VCaP (cell line): Measurements from ENCODE around the gene HPCAL4.

ENCODE experiments used
- H3K27ac ChIP-seq: fragments of 450-650 bp; 2 replicates; pipeline ENCODE4 v1.5.1; 2017
- TF ChIP-seq, protein P1 (sequence below): fragments of 450-650 bp; conservative IDR thresholded peaks from 2 replicates; pipeline ENCODE4 v1.5.1; 2017; ENCODE audit warnings: mild to moderate bottlenecking, moderate library complexity

HPCAL4 gene

DNA sequence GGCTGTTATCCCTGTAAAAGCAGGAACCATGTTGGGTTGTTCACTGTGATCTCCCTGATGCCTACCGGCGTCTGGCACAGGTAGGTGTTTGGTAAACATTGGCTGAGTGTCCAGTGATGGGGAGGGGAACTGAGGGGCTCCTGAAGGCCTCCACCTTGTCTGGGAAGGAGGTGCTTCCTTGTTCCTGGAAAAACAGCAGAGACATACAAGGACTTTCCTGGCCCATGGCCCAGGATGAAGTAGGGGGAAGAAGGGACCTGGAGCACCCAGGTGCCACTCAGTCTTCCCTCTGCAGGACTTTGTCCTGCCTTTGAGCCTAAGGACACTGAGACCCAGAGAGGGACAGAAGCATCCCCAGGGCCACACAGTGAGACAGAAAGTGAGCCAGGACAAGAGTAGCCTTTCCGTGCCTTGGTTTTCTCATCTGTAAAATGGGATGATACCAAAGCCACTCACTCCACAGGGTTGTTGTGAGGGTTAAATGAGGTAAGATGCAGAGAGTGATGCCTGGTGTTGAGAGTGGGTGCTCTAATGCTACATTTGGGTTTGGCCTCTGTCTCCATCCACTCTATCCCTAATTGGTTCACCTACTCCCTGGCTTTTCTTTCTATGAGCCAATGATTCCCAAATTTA, 45.7 kb downstream of the HPCAL4 start:
- H3K27ac ChIP-seq: no peak overlapping the region

DNA sequence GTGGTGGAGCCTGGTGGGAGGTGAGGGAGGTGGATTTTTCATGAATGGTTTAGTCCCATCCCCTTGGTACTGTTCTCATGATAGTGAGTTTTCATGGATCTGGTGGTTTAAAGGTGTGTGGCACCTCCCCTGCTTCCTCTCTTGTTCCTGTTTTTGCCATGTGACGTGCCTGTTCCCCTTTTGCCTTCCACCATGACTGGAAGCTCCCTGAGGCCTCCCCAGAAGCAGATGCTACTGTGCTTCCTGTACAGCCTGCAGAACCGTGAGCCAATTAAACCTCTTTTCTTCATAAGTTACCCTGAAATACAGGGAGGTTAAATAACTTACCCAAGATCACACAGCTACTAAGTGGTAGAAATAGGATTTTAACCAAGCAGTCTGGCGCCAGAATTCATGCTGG, 47.5 kb downstream of the HPCAL4 start:
- TF ChIP-seq, protein P1, sequence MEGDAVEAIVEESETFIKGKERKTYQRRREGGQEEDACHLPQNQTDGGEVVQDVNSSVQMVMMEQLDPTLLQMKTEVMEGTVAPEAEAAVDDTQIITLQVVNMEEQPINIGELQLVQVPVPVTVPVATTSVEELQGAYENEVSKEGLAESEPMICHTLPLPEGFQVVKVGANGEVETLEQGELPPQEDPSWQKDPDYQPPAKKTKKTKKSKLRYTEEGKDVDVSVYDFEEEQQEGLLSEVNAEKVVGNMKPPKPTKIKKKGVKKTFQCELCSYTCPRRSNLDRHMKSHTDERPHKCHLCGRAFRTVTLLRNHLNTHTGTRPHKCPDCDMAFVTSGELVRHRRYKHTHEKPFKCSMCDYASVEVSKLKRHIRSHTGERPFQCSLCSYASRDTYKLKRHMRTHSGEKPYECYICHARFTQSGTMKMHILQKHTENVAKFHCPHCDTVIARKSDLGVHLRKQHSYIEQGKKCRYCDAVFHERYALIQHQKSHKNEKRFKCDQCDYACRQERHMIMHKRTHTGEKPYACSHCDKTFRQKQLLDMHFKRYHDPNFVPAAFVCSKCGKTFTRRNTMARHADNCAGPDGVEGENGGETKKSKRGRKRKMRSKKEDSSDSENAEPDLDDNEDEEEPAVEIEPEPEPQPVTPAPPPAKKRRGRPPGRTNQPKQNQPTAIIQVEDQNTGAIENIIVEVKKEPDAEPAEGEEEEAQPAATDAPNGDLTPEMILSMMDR: no peak
- H3K27ac ChIP-seq: no peak overlapping the region

More for the DNA sequence above, 45.7 kb downstream of the HPCAL4 start:
- TF ChIP-seq, protein P1: no peak

DNA sequence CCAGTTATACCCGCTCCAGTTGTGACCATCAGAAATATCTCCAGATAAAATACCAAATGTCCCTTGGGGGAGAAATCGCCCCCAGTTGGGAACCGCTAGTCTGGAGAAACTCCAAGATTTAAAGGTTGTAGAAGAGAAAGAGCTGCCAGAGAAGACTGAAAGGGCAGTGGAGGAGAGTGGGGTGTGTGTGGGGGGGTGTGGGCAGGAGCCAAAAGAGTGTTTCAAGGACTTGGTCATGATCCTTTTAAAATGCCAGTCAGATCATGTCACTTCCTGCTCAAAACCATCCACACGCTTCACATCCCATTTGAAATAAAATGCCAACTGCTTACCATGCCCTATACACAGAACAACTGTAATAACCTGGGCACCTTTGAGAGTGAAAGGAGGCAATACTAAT, 48.4 kb downstream of the HPCAL4 start:
- TF ChIP-seq, protein P1: no peak
- H3K27ac ChIP-seq: no peak overlapping the region

DNA sequence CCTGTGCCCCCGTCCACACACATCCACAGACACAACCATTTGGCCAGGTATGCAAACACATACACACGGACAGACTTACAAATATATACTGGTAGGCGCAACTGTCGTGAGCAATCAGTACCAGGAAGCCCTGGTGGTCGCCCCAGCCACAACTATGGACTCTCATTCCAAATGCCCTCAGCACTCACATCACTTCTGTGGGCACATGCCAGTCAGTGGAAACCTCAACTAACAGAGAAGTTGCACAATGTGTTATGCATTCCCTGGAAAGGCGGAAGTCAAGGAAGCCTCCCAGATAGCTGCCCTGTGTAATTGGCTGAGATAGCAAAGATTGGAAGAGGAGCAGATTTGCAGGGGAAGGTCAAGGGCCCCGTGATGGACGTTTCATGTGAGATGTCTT, 50.4 kb downstream of the HPCAL4 start:
- TF ChIP-seq, protein P1: no peak

DNA sequence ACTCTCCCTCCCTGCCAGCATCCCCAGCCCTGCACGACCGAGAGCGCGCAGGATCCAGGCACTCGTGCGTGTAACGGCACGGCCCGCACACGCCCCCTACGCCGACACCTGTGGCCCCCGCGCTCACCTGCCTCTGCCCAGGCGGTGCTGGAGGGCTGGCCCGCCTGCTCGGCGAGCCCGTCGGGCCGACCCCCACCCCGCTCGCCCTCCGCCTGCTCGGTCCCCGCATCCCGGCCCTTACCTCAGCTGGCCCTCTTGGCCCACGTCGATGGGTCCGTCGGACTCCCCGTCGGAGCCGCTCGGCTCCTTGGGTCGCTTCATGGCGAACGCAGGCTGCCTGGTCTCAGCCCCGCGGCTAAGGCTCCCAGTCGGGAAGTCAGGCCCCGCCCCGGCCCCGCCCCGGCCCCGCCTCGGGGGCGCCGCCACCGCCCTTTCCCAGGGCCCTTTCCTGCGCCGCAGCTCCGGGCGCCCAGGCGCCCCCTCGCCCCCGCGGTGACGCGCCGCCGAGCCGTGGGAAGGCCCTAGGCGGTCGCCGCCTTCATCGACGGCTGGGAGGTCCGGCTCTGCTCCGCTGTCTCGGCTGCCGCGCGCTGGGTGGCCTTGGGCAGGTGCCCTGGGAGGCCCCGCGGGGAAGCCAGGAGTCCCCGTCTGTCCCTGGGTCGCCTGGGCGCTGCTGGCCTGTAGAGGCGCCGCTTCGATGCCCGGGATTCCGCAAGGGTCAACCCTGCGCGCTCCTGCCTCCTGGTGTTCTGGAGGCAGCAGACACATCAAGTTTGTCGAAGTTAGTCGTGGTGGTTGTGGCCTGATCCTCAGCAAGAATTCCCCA, 51.7 kb downstream of the HPCAL4 start, which contains the start of gene HEYL:
Gene HEYL, minus strand, starts transcription at position 339 of the 826 bp plus-strand sequence. Its CDS starts 18 bp downstream, at position 321.
- H3K27ac ChIP-seq: no peak within 1 kb of the TSS

More for the DNA sequence above, 50.4 kb downstream of the HPCAL4 start:
- H3K27ac ChIP-seq: no peak overlapping the region

DNA sequence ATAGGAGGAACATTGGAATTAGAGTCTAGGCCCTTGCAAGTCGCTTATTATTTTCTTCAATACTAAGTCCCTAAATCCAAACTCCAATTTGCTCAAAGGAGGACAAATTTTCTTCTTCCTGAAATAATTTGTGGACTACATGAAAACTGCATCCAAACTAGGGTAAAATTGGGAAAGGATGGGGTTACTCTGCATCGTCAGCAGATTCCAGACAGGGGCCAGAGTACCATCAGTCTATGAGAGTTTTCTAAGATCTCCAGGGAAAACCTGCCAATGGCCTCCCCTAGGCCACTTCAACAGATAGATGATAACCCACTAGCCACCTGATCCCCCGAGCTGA, 52.3 kb downstream of the HPCAL4 start:
- TF ChIP-seq, protein P1: no peak
- no peak overlapping the region for H3K27ac ChIP-seq

More for the DNA sequence above, 51.7 kb downstream of the HPCAL4 start, which contains the start of gene HEYL:
- TF ChIP-seq, protein P1: no peak

DNA sequence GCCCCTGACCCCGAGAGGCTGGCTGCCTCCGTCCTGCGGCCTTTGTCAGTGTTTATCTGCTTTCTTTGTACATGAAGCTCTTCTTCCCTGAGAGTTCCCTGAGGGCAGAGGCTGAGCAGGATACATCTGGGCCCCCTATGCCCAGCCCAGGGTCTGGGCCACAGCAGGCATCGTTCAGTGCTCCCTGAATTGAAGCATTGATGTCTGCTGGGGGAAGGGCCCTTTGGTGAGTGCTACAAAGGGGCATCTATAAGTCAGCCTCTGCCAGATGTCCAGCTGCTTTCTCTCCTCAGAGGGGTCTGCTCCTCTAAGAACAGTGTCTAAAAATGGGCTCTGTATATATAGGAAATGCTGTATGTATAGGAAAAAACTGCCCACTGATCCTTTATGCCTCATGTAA, 53.9 kb downstream of the HPCAL4 start:
- TF ChIP-seq, protein P1: no peak
- H3K27ac ChIP-seq: no peak overlapping the region
